Measurements from ENCODE around the gene ACAD8.
"Not testable (repeated sequence)": the region's sequence is repeated elsewhere in the genome, so short reads cannot be mapped to it uniquely, and the experiment has no call there.

The ACAD8 gene

GRCh38 chr11:134240592-134240991 is 12.8 kb upstream of the ACAD8 start:
- no peak for DNase-seq

GRCh38 chr11:134242376-134242775 is 11.0 kb upstream of the ACAD8 start:
- no peak for DNase-seq

GRCh38 chr11:134243913-134244312 is 9.5 kb upstream of the ACAD8 start:
- no peak for DNase-seq

DNA sequence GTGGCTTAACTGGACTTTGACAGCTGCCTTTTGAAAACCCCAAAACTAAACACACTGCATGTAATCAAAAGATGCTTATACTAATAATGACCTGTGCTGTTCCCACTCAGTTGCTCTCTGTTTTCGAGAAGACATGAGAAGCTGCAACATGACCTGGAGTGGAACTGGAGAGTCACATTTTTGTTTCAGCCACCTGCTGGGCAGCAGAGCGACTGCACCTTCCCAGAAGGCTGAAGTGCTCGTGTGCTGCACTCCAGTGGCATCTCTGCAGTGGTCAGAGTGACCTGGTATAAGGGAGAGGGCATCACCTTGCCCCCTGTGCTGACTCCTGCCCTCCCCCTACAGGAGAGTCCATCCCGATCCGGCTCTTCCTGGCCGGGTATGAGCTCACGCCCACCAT is 8.8 kb upstream of the ACAD8 start:
- no peak for DNase-seq

GRCh38 chr11:134245434-134245833 is 7.9 kb upstream of the ACAD8 start:
- DNase-seq = no peak

GRCh38 chr11:134246100-134246499 is 7.3 kb upstream of the ACAD8 start:
- no peak for DNase-seq

- no peak for DNase-seq
Observed at GRCh38 chr11:134246678-134247077, 6.7 kb upstream of the ACAD8 start.

- DNase-seq = no peak
Observed at GRCh38 chr11:134248910-134249480, 4.4 kb upstream of the ACAD8 start.

- DNase-seq = no peak
Observed at GRCh38 chr11:134250246-134250645, 3.1 kb upstream of the ACAD8 start.

DNA sequence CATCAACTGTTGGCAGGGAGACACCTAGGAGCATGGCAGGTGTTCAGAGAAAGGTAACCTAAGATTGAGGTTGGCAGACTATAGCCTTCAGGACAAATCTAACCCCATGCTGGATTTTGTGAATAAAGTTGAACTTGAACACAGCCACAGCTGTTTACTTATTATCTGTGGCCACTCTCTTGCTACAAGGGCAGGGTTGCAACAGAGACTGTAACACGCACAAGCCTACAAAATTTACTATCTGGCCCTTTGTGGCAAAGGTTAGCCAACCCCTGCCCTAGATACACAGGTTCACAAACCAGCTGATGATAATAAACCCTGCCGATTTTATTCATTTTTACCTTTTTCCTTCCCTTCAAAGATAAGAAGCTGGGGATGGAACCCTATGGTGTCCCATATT is 2.7 kb upstream of the ACAD8 start:
- no peak for DNase-seq

DNA sequence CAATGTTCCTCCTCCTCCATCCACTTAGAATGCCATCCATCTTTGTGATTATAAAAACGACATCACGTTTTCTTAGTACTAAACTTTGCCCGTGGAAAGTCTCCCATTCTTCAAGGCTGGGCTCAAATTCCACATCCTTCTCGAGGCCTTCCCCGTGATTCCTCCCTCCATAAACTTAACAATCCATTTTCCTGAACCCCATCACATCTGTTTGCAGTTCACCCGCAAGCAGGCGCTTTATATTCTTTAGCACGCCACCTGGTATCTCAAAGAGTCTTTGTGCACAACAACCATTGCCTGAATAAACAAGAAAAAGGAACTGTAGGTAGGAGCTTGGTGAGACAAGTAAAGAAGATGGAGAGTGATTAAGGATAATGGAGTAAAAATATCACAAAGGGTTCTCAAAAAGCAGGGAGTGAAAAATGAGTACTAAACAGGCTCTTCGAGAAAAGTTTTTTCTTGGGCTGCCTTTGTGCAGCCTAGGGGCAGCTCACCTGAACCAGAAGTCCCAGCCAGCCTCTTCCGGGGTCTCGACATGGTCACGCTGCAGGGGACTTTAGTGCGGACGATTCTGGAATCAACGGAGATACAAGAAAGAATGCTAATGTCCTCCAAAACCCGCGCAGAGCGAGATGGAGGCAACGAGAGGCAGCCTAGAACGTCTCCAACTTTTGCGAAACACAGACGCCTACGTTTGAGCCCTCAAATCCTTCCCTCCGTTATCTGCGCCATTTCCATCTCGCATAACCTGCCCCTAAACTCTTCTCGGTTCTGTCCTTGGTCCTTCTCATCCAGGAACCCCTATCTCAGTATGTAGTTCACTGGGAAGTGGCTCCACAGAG is 801 bp upstream of the ACAD8 start:
- DNase-seq = no peak

GRCh38 chr11:134254433-134255183 is 1.2 kb downstream of the ACAD8 start:
- no peak for DNase-seq

DNA sequence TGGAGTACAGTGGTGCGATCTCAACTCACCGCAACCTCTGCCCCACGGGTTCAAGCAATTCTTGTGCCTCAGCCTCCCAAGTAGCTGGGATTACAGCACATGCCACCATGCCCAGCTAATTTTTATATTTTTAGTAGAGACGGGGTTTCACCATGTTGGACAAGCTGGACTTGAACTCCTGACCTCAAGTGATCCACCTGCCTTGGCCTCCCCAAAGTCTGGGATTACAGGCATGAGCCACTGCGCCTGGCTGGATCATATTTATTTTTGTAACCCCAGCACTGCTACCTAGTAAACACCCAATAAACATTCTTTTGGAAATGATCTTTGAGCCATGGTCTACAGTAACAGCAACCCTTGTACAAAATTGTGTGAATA is 1.8 kb downstream of the ACAD8 start:
- not testable (repeated sequence) for DNase-seq

DNA sequence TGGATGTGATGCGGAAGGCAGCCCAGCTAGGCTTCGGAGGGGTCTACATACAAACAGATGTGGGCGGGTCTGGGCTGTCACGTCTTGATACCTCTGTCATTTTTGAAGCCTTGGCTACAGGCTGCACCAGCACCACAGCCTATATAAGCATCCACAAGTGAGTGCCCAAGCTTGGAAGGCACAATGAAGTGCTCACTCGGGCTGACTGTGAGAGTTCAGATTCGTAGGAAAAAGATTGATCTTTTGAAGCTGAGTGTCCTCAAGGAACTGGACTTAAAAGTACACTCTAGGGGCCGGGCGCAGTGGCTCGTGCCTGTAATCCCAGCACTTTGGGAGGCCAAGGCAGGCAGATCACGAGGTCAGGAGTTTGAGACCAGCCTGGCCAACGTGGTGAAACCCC is 3.7 kb downstream of the ACAD8 start:
- no peak for DNase-seq

DNA sequence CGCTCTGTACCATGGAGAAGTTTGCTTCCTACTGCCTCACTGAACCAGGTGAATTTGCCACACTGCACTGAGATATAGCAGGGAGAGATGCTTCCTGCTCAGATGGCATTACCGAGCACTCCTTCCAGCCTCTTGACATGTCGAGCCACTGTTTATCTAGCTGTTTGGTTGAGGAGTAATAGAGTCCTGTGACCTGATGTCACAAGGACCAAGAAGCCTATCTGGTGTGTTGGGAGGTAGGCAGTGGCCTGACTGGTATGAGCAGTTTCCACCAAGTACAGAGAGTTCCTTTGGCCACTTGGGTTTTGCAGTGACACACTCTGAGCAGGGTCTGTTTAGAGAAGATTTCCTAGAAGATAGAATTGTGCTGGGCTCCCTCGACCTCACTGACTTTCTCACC is 5.2 kb downstream of the ACAD8 start:
- DNase-seq = no peak

GRCh38 chr11:134260503-134260902 is 7.1 kb downstream of the ACAD8 start:
- no peak for DNase-seq

GRCh38 chr11:134260983-134261382 is 7.6 kb downstream of the ACAD8 start:
- no peak for DNase-seq

DNA sequence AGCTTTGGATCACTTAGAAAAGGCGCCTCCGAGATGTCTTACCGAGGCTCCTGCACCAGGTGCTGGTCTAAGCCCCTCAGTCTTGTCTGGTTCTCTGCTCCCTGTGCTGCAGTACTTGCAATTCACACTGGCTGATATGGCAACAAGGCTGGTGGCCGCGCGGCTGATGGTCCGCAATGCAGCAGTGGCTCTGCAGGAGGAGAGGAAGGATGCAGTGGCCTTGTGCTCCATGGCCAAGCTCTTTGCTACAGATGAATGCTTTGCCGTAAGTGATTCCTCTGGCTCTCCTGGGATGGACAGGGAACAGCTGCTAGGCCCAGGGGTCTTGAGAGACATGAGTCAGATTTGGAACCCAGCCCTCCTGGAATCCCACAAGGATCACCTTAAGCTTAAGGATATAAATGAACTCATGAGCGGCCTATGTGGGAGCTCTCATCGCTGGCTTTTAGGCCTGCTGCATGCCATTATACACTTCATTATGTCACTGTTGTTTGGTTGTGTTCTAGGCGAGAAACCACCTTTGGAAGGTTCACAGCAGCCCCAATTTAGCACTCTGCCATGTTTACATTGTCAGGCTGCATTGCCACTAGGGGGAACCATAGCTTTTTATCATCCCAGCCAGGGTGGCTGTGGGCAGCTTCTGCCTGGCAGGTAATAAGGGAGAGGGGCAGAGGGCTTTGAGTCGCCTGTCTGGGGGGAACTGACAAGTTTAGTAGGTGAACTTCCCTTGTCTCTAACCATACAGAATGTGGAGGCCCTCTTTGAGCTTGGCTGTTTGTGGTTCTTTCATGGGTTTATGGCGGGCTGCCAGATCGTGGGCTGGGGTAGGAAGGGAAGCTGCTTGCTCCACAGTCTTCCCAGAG is 8.5 kb downstream of the ACAD8 start:
- peak; percentile 19 for DNase-seq

GRCh38 chr11:134264966-134265764 is 11.8 kb downstream of the ACAD8 start:
- DNase-seq = no peak

DNA sequence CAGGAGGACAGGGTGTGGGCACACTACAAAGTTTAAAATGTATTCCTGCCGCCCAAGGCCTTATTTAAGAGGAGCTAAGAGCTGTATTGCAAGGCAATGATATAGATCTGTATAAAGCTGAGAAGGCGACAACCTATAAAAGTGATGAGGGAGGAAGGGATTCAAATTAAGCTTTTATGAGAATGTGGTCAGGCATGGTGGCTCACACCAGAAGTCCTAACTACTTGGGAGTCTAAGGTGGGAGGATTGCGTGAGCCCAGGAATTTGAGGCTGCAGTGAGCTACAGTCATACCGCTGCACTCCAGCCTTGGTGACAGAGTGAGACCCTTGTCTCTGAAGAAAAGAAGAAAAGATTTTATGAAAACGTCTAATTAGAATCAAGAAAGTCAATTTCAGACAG is 13.1 kb downstream of the ACAD8 start:
- no peak for DNase-seq

- no peak for DNase-seq
Observed at GRCh38 chr11:134266841-134267251, 13.5 kb downstream of the ACAD8 start.

DNA sequence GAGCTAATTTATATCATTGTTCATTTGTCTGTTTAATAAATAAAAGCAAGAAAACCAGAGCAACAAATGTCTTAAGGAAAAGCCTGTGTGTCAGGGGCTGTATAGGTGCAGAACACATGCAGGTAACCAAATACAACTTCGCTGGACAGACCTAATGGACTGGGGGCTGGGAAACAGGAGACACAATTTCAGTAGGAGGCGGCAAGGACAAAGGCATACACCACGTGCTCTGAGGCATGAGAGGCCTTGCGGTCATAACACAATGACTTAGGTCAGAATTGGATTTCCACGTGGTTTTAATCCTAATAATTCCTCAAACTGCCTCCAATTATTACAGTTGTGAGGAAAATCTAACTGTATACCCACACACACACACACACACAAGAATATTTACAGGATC is 14.1 kb downstream of the ACAD8 start:
- no peak for DNase-seq

Data from activated T-cell treated with anti-CD3 and anti-CD28 coated beads for 4 hours (primary cell).